Right ventricle myocardium inferior (tissue), 1 donor: ENCODE results near the gene CLTCL1. TPM values are rescaled to one million over a fixed set of nuclear protein-coding genes. Genes with fewer than 3 reads are reported as not detected.
A peak's percentile ranks its signal among the peaks of the same experiment; 100 is the strongest.

ENCODE experiments used
- ATAC-seq: fragments of 200-7000 bp; cut with Tn5 transposase; one replicate; pipeline ENCODE4 v1.9.1; 2020; ENCODE audit warnings: mild to moderate bottlenecking, moderate library complexity
- DNase-seq: peaks from one replicate; pipeline ENCODE4 v3.0.0; 2021; ENCODE audit errors: missing footprints
- intact Hi-C: fragments of 100-400 bp; cut with DNase I; formaldehyde crosslinking; loops from one replicate; pipeline ENCODE4 v1.11.0; 2022
- total RNA-seq: library from RNA; stranded (reverse); fragmentation: NEBNext Ultra II Directional; extraction: Animal tissue kit (Norgen Biotek cat#: 25700); gene quantifications from one replicate; pipeline ENCODE4 v1.2.1, GENCODE V29; 2021
- donor health status: DM: no; HTN: yes; CAD: no; lungs with severe emphysema.

Gene CLTCL1
- total RNA-seq, 1 donor from 2014 or later: 8.3 TPM

DNA sequence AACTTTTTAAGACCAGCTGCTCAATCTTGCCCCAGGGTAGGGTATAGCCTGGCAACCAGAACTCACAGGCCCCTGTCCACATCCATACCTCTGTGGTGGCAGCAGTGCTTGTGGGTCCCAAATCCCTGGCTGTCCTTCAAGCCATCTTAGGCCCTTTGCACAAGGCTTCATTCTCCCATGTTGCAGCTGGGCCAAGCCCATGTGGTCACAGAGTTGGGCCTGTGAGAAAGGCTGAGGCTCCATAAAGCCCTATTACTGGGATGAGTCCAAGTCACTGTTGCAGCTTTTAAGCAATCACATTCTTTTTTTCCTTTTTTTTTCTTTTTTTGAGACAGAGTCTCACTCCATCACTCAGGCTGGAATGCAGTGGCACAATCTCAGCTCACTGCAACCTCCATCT lies 65.1 kb downstream of the CLTCL1 start:
- no peak for DNase-seq
- ATAC-seq: no peak
- intact Hi-C loops: no loop called here

DNA sequence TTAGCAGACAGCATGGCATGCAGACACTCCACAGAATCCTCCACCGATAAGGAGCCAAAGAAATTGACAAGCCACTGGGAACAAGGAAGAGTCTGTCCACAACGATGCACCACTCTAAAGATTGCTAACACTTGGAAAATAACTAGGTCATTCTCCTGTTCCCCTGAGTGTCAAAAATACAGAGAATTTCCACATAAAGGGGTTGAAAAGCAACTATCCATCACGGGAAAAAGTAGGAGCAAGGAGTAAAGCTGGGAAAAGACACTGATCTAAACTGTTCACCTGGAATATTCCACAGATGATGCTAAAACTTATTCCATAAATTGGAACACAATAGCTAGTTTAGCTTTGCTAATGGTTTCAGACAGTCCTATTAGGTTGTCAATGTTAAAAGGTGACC lies 66.0 kb downstream of the CLTCL1 start:
- no peak for ATAC-seq
- intact Hi-C loops: no loop called here

DNA sequence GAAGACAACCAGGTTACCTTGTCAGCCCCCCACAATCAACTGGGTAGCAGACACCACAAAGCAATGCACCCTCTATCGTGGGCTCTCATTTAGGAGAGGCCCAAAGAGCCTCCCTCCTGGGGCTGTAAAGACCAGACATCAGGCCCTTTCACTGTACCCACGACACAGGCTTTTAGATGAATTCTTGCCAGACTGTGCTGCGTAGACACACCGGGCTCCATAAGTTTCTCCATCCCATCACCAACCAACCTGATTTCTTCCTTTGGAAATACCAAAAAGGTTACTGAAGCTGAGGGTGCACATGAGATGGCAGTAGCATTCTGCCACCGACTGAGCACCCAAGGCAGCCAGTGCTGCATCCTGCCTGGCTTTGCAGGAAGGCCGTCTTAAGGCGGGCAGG lies 66.5 kb downstream of the CLTCL1 start:
- intact Hi-C loops: no loop called here
- DNase-seq (no peak), ATAC-seq (no peak)

More for the DNA sequence above, 66.0 kb downstream of the CLTCL1 start:
- no peak for DNase-seq

DNA sequence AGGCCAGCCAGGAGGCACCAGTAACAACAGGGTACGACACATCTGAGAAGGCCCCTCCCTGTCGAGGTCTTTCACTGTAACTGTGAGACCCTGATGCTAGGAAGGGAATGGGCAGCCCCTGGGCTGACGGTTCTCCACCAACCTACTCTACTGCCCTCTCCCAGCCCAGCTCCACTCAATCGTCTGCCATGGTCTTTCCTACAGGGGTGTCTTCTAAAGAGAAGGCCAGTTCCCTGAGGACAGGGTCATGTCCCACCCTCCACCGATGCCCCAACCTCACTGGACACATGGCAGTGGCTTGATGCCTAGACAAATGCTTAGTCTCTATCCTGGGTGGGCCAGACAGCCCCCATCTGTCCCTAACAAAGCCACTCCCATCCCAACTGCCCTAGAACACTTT lies 67.0 kb downstream of the CLTCL1 start:
- ATAC-seq: no peak
- intact Hi-C loops: no loop called here
- no peak for DNase-seq

DNA sequence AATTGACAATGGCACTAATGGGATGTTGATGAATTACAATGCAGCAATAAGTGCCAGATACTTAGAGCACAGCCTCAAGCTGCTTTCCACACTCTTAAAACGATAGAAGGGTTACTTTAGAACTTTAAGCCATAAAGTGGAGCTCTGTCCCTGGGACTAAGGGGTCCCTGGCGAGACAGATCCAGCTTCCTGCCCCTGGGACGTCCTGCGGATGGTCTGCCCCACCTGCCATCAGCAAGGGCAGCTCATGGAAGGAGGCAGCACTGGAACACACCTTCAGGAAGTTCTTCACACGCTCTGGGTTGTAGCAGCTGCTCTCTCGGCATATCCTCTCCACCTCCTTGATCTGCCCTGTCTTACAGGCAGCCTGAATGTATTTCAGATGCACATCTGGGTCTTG lies 67.9 kb downstream of the CLTCL1 start:
- DNase-seq (no peak), ATAC-seq (no peak)
- intact Hi-C loops: no loop called here

DNA sequence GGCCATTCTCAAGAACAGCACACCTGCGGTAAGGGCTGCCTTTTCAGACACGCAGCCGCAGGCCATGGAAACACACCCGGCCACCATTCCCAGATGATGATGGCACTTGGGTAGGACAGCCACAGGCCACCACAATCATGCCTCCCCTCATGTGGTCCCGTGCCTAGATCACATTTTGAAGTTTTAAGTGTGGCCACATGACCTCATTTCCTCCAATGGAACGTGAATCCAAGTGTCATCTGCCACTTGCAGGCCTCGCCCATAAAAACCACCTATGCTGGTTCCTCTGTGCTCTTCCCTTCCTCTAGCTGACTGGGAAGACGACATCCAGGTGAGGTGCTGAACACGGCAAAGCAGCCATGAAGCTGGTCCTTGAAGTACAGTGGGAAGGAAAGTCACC lies 68.4 kb downstream of the CLTCL1 start:
- ATAC-seq (no peak), DNase-seq (no peak)
- intact Hi-C loops: no loop called here

DNA sequence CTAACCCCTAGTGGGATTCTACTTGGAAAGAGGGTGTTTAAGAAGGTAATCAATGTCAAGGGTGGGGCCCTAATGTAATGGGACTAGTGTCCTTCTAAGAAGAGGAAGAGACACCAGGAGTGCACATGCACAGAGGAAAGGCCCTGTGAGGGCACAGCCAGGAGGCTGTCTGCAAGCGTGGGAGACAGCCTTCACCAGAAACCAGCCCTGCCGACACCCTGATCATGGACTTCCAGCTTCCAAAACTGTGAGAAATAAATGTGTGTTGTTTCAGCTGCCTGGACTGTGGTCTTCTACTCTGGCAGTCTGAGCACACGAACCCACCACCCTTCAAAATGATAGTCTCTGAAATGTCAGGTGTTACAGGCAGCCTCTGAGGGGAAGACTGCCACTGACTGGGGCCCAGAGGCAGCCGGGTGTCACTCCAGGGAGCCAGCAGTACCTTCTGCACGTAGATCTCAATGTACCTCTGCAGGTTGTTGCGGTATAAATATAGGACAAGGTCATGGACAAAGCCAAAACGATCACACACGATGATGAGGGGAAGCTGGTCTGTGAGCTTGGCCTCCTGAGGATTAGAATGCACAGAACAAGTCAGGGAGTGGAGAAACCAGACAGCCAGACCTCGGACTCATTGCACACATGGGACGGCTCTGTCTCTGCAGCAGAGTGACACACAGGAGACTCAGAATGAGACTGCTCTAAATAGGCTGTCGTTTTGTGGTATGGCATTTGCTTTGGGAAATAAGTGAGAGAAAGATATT lies 69.1 kb downstream of the CLTCL1 start:
- no peak for DNase-seq
- intact Hi-C loops: no loop called here

DNA sequence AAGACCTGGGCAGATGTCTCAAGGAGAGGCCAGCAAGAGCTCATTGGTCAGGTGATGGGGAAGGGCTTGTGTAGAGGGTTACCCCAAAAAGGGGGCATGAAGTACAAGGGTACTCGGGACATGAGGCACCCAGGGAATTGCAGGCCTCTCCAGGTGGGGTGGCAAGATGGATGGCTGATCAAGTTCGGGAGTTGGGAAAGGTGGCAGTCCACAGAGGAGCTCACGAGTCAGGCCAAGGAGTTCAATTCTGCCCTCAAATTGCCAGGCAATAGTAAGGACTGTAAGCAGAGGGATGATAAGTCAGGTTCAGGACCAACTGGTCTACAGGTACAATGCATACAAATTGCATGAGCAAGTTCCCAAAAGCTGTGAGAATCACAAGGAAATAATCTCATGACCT lies 70.7 kb downstream of the CLTCL1 start:
- ATAC-seq (no peak), DNase-seq (no peak)
- intact Hi-C loops: no loop called here

More for the DNA sequence above, 69.1 kb downstream of the CLTCL1 start:
- ATAC-seq: no peak

DNA sequence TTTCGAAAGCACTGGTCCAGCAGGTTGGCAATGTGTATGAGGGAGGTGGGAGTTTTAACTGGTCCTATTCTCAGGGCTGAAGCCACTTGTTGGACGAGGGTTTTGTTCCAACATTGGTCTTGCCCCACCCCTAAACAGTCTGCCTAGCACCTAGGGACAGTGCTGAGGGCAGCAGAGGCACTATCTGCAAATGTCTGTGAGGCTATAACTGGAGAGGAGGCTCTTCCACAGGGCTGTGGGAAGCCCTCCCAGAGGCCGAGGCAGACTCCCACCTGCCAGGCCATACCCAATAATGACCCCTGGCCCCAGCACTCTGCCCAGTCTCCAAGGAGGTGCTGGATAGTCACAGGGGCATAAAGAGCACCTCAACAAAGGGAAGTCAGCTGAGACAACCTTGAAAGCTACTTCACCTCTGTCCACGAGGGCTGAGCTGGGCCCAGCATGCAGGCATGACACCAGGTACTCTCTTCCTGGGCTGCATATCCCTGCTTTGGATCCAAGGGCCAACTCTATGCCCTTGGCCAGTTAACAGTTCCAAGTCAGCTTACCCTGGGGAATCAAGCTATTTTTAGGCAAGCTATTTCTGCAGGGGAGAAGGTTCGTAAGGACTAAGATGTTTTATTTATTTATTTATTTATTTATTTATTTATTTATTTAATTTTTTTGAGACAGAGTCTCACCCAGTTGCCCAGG lies 72.8 kb downstream of the CLTCL1 start:
- DNase-seq (no peak), ATAC-seq (peak; percentile 83)
- intact Hi-C loops: loop anchor here (2.0 kb wide), 1 partner anchor 72 kb away; the partner anchor contains the start of gene CLTCL1

DNA sequence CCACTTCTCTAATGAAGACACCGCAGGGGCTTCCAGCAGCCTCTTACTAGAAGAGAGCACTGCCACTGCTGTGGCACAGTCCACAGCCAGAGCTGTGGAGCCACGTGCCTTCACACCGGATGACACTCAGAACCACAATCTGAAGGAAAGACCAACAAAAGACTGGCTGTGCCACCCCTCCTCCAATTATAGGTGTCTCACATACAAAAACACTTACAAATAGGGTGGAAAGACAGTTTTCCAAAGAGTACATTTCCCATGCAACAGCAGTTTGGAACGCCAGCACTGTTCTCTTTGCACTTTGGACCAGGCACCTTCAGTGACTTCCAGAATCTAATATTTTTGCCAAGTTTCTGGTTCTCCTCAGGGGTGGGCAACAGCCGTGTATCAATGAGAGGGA lies 74.9 kb downstream of the CLTCL1 start:
- no peak for DNase-seq
- ATAC-seq: no peak
- intact Hi-C loops: no loop called here

DNA sequence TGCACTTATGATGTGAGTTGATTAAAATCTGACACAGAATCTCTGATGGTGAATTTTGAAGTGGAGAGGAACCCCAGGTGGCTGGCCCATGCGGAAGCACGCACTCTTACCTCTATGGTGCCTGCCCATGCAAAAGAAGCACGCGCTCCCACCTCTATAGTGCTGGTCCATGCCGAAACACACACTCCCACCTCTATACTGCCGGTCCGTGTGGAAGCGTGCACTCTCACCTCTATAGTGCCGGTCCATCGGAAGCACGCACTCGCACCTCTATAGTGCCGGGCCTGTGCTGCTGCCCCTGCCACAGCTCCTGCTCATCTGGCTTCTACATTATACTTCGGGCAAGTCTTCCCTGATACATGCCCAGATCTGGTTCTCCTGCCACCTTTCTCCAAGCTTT lies 76.2 kb downstream of the CLTCL1 start:
- ATAC-seq (no peak), DNase-seq (no peak)
- intact Hi-C loops: no loop called here

DNA sequence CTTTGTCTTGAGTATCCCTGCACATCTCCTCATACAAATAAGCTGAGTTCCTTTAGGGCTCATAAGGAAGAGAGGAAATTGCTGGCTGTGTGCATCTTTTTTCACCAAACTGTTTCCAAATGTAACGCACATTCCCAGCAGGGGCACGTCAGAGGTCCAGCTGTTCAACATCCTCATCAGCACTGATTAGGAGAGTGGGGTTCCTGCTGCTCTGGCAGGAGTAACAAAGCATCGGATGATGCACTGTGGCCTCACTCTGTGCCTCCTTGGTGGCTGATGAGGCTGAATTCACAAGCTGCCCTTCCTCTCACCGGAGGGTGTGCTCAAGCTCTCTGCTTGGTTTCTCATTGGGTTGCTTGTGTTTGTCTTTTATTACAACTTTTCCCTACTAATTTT lies 77.4 kb downstream of the CLTCL1 start:
- ATAC-seq (no peak), DNase-seq (no peak)
- intact Hi-C loops: no loop called here

DNA sequence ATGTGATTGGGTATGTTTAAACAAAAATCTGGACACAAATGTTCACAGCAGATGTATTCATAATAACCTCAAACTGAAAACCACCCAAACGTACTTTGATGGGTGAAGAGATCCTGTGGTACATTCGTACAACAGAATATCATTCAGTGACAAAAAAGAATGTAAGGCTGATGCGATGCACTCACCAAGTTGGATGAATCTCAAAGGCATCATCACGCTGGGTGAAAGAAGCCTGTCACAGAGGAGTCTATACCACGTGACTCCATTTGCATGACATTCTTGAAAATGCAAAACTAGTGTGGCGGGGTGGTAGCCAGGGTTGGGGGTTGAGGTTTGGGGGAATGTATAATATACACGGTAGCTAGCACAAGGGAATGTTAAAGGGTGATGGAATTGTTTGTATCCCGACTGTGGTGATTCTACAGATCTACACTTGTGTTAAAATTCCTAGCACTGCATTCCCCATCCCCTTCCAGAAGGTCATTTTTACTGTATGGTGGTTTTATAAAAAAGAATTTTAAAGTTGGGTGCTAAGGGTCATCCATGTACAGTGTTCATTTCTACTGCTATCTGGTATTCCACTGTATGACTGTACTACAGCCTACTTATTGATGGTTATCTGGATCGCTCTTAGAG lies 78.0 kb downstream of the CLTCL1 start:
- intact Hi-C loops: no loop called here
- no peak for DNase-seq
- no peak for ATAC-seq

DNA sequence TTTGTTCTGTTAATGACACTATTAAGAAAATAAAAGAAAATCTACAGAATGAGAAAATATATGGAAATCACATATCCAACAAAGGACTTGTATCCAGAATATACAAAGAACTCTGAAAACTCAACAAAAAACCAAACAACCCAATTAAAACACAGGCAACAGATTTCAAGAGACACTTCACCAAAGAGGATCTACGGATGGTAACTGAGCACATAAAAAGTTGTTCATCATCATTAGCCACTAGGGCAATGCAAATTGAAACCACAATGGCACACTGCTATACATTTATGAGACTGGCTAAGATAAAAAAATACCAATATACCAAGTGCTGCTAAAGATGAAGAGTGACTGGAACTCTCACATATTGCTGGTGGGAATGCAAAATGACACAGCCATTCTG lies 78.5 kb downstream of the CLTCL1 start:
- ATAC-seq (no peak), DNase-seq (no peak)
- intact Hi-C loops: no loop called here

DNA sequence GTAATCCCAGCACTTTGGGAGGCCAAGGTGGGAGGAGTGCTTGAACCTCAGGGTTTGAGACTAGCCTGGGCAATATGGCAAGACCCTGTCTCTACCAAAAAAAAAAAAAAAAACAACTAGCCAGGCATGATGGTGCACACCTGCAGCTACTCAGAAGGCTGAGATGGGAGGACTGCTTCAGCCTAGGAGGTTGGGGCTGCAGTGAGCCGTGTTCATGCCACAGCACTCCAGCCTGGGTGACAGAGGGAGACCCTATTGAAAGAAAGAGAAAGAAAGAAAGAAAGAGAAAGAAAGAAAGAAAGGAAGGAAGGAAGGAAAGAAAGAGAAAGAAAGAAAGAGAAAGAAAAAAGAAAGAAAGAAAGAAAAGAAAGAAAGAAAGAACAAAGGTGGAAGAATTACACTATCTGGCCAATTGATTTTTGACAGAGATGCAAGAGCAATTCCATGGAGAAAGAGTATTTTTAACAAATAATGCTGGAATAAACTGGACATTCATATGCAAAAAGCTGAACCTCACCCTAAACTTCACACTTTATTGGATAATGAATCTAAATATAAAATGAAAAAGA lies 79.1 kb downstream of the CLTCL1 start:
- intact Hi-C loops: no loop called here
- DNase-seq (no peak), ATAC-seq (no peak)

DNA sequence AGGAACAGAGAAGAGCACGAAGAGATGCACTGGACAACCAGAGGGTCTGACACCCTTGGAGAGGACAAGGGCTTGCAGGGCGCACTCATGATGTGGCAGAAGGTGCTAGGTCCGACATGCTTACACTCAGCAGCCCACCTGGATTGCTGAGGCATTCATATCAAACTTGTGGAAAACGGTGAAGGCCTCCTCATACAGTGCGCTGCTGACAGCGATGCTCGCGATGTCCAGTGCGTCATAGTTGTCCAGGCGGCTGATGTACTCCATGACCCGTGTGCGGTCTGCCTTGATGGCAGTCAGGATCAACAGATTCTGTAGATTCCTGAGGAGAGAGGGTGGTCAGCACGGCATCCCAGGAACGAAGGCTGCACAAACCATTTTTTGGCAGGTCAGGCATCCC lies 81.3 kb downstream of the CLTCL1 start:
- intact Hi-C loops: no loop called here
- ATAC-seq: no peak
- DNase-seq: no peak

DNA sequence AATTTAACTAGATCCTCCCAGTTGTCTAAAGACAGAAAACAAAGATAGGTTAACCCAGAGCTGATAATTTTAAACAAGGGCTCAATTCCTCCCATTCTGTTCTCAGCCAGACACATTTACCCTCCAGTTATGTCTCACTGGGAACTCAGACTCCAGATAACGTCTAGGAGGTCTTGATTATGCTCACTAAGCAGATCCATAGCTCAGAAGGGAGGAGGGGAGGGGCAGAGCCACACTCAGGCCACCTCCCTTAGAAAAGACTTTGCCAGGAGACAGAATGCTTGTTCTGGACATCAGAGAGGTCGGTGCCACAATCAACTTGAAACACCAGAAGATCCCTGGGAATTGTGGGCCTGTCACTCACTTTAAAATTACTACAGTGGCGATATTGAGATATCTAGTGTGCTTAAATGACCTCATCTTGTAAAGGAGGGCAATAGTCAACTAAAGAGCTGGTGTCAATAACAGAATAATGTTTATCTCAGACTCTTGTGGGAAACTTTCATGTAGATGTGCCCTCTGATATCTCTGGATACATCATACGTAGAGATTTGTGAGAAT lies 83.2 kb downstream of the CLTCL1 start:
- no peak for DNase-seq
- intact Hi-C loops: no loop called here
- ATAC-seq: no peak

DNA sequence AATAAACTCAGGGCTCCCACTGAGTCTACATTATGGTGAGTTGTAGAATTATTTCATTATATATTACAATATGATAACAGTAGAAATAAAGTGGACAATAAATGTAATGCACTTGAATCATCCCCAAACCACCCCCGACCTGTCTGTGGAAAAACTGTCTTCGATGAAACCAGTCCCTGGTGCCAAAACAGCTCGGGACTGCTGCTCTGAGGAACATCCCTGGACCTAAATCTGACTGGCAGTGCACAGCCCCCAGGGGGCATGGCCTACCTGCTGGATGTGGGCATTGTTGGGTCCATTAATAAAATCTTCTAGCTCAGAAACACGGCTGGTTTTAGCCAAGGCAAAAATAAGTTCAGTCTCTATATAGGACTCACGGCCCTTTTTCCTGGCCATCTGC lies 83.6 kb downstream of the CLTCL1 start:
- ATAC-seq (no peak), DNase-seq (no peak)
- intact Hi-C loops: no loop called here

DNA sequence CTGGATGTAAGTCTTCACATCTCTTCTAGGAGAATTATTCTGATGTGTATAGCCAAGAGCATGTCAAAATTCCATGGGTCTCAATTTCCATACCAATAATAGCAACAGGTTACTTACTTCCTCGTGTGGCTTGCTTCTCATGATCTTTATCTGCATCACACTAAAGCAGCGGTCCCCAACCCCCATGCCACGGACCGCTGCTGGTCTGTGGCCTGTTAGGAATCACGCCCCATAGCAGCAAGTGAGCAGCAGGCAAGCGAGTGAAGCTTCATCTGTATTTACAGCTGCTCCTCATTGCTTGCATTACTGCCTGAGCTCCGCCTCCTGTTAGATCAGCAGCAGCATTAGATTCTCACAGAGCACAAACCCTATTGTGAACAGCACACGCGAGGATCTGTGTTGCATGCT lies 84.1 kb downstream of the CLTCL1 start:
- ATAC-seq: no peak
- no peak for DNase-seq
- intact Hi-C loops: no loop called here

DNA sequence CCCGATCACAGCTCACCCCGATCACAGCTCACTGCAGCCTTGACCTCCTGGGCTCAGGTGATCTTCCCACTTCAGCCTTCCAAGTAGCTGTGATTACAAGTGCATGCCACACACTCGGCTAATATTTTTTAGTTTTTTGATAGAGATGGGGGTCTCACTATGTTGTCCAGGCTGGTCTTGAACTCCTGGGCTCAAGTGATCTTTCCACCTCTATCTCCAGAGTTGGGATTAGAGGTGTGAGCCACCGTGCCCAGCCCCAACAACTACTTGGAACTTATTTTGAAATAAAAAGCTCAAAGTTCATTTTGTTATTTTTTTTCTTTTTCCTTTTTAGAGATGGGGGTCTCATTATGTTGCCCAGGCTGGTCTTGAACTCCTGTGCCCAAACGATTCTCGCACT lies 85.2 kb downstream of the CLTCL1 start:
- DNase-seq: no peak
- ATAC-seq: no peak
- intact Hi-C loops: no loop called here
